ENCODE data around the gene HOXA6.

HOXA6 gene

DNA sequence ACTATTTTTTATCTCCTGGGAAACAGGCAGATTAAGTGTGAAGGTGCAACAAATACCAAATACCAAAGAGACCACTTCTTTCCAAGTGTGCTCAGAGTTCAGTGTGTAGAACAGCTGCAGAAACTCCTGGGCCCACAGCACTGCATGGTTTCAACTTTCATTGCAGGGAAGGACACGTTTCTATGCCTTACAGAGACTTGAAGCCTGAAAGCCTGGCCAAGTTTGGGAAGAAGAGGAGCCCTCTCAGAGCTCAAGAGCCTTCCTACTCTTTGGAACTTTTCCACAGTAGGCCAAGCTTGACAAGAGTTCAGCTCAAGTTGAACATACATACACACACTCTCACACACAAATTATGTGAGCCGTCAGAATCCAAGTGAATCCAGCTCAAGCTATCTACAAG, 19.5 kb downstream of the HOXA6 start:
- no peaks in the 10 kb centered on the region for H3K36me3 ChIP-seq (ENCODE audit: control insufficient read depth in 2 of 2, insufficient read depth in 2 of 2, low read length in 2 of 2)
- no peaks in the 10 kb centered on the region for H3K27me3 ChIP-seq (ENCODE audit: control insufficient read depth in 1 of 2, insufficient read depth in 2 of 2, low read length in 2 of 2)
- H3K27ac ChIP-seq (ENCODE audit: low read length), result peak overlapping the region; percentile 98
- H3K4me1 ChIP-seq (ENCODE audit: control insufficient read depth, insufficient read depth, low read length), result peaks cover 78% of the 10 kb centered on the region
- H3K9ac ChIP-seq (ENCODE audit: low read length in 2 of 2), result peak overlapping the region; percentile 29 to 89
- H3K4me3 ChIP-seq (ENCODE audit: low read length in 2 of 2), result peak overlapping the region; percentile 34 to 93
- no peaks in the 10 kb centered on the region for H3K9me3 ChIP-seq (ENCODE audit: control insufficient read depth in 2 of 2, low read length in 2 of 2)

DNA sequence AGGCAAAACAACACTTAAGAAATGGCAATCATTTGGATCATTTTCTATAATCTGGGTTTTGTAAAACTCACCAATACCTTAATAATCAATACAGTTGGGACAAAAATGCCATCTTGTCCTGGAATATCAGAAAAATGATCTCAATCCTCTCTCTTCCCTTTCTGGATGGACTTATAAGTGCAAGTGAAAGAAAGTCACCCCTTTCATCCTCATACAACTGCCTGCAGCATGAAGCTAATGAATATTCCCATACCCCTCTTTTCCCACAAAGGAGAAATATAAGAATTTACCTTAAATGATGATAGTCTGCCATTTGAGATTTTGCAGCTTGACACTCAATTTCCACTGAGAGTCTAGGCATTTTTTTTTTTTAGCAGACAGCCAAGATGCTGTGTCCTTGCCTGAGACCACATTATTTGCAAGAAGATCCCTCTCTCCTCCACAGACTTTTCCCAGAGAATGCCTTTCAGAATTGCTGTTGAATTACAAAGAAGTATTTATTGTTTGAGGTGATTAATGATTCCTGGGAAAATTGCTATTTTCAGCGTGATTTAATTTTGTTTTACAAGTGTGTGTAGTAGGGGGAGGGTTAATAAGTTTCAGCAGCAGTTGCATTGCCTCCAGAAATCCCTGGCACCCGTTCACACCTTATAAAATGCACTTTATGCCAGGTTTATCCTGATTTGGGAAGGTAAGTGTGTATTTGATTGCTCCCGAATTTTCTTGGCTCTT, 20.8 kb downstream of the HOXA6 start:
- peak overlapping the region; percentile 98 for H3K27ac ChIP-seq (ENCODE audit: low read length)
- peak overlapping the region; percentile 29 to 89 for H3K9ac ChIP-seq (ENCODE audit: low read length in 2 of 2)
- H3K9me3 ChIP-seq (ENCODE audit: control insufficient read depth in 2 of 2, low read length in 2 of 2), result no peaks in the 10 kb centered on the region
- H3K36me3 ChIP-seq (ENCODE audit: control insufficient read depth in 2 of 2, insufficient read depth in 2 of 2, low read length in 2 of 2), result no peaks in the 10 kb centered on the region
- H3K27me3 ChIP-seq (ENCODE audit: control insufficient read depth in 1 of 2, insufficient read depth in 2 of 2, low read length in 2 of 2), result no peaks in the 10 kb centered on the region
- peaks cover 73% of the 10 kb centered on the region for H3K4me1 ChIP-seq (ENCODE audit: control insufficient read depth, insufficient read depth, low read length)
- H3K4me3 ChIP-seq (ENCODE audit: low read length in 2 of 2), result peak overlapping the region; percentile 34 to 93

DNA sequence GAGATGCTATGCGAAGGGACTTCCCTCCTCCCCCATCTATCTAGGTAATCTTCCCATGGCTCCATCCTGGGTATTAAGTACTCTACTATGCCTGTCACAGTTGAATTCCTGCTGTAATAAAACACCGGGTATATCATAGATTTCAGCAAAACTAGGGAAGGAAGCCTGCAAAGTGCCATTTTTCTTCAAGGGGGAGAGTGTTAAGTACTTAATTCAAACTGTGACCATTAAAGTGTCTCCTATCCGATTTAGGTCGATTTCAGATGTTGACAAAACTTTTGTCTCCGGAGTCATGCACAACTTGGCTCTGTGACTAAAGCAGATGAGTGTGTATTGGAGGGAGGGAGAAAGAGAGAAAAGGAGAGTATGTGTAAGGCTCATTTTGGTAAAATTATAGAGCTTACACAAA, 21.6 kb downstream of the HOXA6 start:
- H3K9ac ChIP-seq (ENCODE audit: low read length in 2 of 2), result peak overlapping the region in 1 of 2 donors; percentile 23
- no peaks in the 10 kb centered on the region for H3K36me3 ChIP-seq (ENCODE audit: control insufficient read depth in 2 of 2, insufficient read depth in 2 of 2, low read length in 2 of 2)
- H3K27me3 ChIP-seq (ENCODE audit: control insufficient read depth in 1 of 2, insufficient read depth in 2 of 2, low read length in 2 of 2), result no peaks in the 10 kb centered on the region
- peak overlapping the region in 1 of 2 donors; percentile 93 for H3K4me3 ChIP-seq (ENCODE audit: low read length in 2 of 2)
- H3K4me1 ChIP-seq (ENCODE audit: control insufficient read depth, insufficient read depth, low read length), result peaks cover 69% of the 10 kb centered on the region
- H3K9me3 ChIP-seq (ENCODE audit: control insufficient read depth in 2 of 2, low read length in 2 of 2), result no peaks in the 10 kb centered on the region
- H3K27ac ChIP-seq (ENCODE audit: low read length), result peak overlapping the region; percentile 98

DNA sequence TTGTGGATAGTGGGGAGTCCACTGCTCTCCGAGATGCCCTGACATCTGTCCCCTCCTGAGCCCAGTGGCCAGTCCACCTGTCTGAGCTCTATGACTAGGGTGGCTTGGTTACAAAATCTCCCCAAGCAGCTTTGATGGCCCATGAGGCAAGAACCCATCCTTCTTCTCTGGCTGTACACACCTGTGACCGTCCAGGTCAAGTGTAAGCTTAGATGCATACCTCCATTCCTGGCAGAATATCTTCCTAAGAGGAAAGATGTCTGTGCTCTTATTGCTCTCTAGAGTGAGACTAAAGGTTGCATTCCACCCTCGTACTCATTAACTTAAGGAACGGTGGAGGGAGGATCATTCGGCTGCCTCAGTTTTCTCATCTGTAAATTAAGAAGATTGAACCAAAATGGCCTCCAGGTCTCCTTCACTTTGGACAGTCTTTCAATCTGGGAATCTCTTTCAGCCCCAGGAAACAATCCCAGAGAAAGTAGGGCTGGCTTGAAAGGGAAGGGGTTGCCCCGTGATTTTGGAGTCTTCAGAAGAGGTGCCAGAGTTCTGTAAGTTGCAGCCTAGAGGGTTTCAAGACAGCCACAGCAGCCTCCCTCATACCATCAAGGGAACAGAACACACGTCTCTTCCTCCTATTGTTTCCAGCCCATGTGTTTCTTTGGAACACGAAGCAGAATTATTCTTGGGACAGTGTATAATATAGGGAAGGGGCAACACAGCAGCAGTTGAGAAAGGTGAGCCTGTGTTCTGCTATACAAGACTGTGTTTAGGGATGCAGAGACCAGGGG, 22.5 kb downstream of the HOXA6 start:
- Histone ChIP-seq H3K27me3 (ENCODE audit: control insufficient read depth in 1 of 2, insufficient read depth in 2 of 2, low read length in 2 of 2) (no peaks in the 10 kb centered on the region), H3K36me3 (ENCODE audit: control insufficient read depth in 2 of 2, insufficient read depth in 2 of 2, low read length in 2 of 2) (no peaks in the 10 kb centered on the region), H3K9me3 (ENCODE audit: control insufficient read depth in 2 of 2, low read length in 2 of 2) (no peaks in the 10 kb centered on the region), H3K27ac (ENCODE audit: low read length) (peak overlapping the region; percentile 98), H3K4me3 (ENCODE audit: low read length in 2 of 2) (peak overlapping the region; percentile 64 to 93), H3K4me1 (ENCODE audit: control insufficient read depth, insufficient read depth, low read length) (peaks cover 76% of the 10 kb centered on the region), H3K9ac (ENCODE audit: low read length in 2 of 2) (peak overlapping the region; percentile 91 to 93)

DNA sequence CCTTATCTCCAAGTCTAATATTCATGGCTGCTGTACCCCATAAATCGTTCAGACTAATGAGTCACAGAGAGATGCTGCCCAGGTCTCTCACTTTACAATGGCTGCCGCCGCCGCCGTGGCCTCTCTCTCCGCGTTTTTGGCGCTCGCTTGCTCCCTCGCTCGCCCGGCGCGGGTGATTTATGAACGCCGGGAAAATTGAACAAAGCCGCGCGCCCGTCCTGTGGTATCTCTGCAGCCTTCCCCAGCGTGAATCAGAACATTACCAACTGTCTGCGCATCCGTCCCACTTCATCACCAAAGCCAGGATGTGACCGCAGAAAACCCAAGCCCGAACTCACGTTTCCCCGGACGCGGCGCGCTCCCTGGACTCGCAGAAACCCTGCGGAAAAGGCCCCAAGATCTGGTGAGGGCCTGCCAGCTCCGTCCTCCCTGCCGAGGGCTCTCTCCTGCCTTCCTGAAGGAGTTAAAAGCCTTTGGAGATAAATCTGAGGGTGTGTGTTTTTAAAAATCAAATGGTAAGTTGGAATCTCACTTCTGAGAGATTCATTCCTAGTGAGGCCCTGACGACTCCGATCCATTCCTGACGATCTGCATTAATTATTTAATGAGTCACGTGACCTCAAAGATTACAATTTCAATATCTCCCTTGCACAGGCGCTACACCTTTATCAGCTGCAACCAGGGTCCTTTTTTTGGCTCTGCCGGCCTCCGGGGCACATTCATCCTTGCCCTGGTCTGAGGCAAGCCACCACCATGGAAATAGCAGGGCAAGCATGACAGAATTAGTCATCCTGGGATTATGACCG, 23.3 kb downstream of the HOXA6 start:
- H3K9ac ChIP-seq (ENCODE audit: low read length in 2 of 2), result peak overlapping the region; percentile 91 to 93
- peak overlapping the region; percentile 64 to 93 for H3K4me3 ChIP-seq (ENCODE audit: low read length in 2 of 2)
- peaks cover 81% of the 10 kb centered on the region for H3K4me1 ChIP-seq (ENCODE audit: control insufficient read depth, insufficient read depth, low read length)
- no peaks in the 10 kb centered on the region for H3K36me3 ChIP-seq (ENCODE audit: control insufficient read depth in 2 of 2, insufficient read depth in 2 of 2, low read length in 2 of 2)
- H3K27me3 ChIP-seq (ENCODE audit: control insufficient read depth in 1 of 2, insufficient read depth in 2 of 2, low read length in 2 of 2), result no peaks in the 10 kb centered on the region
- H3K9me3 ChIP-seq (ENCODE audit: control insufficient read depth in 2 of 2, low read length in 2 of 2), result no peaks in the 10 kb centered on the region
- H3K27ac ChIP-seq (ENCODE audit: low read length), result peak overlapping the region; percentile 98

DNA sequence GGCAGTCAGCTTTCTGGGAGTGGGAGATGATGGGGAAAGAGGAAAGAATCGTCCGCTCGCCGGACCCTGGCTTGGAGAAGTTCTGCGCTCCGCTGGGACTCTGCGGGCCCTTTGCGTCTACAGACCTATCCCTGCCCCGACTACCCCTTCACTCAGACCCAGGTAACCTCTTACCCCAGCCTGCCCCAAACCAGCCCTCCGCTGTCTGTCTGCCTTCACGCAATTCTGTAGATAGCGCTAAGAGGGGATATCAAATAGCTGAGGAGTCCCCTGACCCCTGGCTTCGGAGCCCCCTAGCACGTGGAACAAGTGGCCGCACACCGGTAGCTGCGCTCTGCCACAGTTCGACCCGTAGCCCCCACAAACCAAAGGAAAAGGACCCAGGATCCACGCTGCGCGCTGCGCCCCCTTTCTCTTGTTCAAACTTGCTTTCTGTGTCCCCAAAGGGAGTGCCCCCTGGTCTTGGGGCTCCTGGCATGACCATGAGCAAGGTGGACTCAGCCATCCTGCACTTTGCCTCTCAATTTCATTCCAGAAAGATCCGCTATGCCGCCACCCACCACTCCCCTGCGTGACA, 24.0 kb downstream of the HOXA6 start:
- peak overlapping the region; percentile 91 to 93 for H3K9ac ChIP-seq (ENCODE audit: low read length in 2 of 2)
- H3K27ac ChIP-seq (ENCODE audit: low read length), result peak overlapping the region; percentile 98
- peaks cover 0 to under 1% of the 10 kb centered on the region in 2 donors for H3K36me3 ChIP-seq (ENCODE audit: control insufficient read depth in 2 of 2, insufficient read depth in 2 of 2, low read length in 2 of 2)
- peaks cover 80% of the 10 kb centered on the region for H3K4me1 ChIP-seq (ENCODE audit: control insufficient read depth, insufficient read depth, low read length)
- H3K4me3 ChIP-seq (ENCODE audit: low read length in 2 of 2), result peak overlapping the region; percentile 64 to 93
- no peaks in the 10 kb centered on the region for H3K9me3 ChIP-seq (ENCODE audit: control insufficient read depth in 2 of 2, low read length in 2 of 2)
- no peaks in the 10 kb centered on the region for H3K27me3 ChIP-seq (ENCODE audit: control insufficient read depth in 1 of 2, insufficient read depth in 2 of 2, low read length in 2 of 2)

DNA sequence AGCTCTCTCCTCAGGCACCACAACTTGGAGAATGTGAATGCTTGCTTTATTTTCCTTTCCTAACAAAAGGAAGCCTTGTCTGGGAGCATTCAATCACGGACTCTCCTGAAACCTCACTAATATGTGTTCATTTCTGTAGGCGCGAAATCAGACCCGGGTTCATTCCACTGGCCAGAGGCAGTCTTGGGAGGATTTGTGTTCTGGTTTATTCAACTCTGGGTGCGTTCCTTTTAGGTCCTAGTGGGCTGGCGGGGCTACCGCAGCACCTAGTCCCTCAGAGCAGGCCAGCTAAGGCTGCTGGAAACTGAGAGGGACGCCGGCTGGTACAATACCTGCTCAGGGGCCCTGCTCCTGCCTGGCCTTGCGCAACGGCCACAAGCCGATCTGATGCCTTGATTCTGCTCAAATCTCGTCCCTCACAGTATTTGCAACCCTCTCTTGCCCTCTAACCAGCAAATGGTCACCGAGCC, 24.5 kb downstream of the HOXA6 start:
- H3K27ac ChIP-seq (ENCODE audit: low read length), result peak overlapping the region; percentile 98
- peaks cover 0 to 2% of the 10 kb centered on the region in 2 donors for H3K36me3 ChIP-seq (ENCODE audit: control insufficient read depth in 2 of 2, insufficient read depth in 2 of 2, low read length in 2 of 2)
- no peaks in the 10 kb centered on the region for H3K27me3 ChIP-seq (ENCODE audit: control insufficient read depth in 1 of 2, insufficient read depth in 2 of 2, low read length in 2 of 2)
- no peaks in the 10 kb centered on the region for H3K9me3 ChIP-seq (ENCODE audit: control insufficient read depth in 2 of 2, low read length in 2 of 2)
- H3K4me1 ChIP-seq (ENCODE audit: control insufficient read depth, insufficient read depth, low read length), result peaks cover 76% of the 10 kb centered on the region
- peak overlapping the region; percentile 64 to 93 for H3K4me3 ChIP-seq (ENCODE audit: low read length in 2 of 2)
- peak overlapping the region; percentile 91 to 93 for H3K9ac ChIP-seq (ENCODE audit: low read length in 2 of 2)

DNA sequence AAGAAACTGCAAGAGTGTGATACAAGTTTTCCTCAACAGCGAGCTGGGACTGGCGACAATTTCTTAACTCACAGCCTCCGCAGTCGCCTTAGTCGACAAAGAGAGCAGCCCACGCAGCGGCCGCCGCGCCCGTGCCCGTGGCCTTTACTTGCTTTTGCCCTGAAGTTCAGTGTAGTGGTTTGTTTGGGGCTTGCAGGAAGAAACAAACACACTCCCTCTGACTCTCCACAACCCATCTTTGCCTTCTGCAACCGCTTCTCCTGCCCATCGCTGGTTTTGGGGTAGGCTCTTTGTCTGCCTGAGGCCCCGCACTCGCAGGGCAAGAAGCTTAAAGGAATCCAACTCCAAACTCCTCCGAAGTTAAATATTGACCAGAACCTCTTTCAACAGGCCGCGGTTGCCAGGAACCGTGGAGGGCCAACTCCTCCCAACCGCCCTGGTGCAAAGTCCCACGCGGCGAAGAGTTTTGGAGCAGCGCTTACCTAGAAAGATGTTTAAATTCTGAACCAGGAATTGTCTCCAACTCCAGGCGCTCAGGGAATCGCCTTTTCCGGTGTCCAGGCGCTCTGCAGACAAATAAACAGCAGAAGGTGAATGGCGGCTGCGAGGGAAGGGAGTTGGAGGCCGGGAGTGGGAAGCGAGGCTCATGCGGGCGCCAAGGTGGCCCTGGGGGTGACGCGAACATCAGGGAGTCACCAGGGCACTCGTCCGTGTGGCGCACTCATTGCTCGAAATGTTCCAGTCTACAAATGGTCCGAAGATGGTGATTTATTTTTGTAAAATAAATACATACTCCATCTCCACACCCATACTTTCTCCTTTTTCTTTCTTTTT, 25.3 kb downstream of the HOXA6 start:
- peaks cover 0 to 3% of the 10 kb centered on the region in 2 donors for H3K36me3 ChIP-seq (ENCODE audit: control insufficient read depth in 2 of 2, insufficient read depth in 2 of 2, low read length in 2 of 2)
- peaks cover 74% of the 10 kb centered on the region for H3K4me1 ChIP-seq (ENCODE audit: control insufficient read depth, insufficient read depth, low read length)
- peak overlapping the region; percentile 64 to 93 for H3K4me3 ChIP-seq (ENCODE audit: low read length in 2 of 2)
- no peaks in the 10 kb centered on the region for H3K9me3 ChIP-seq (ENCODE audit: control insufficient read depth in 2 of 2, low read length in 2 of 2)
- H3K27me3 ChIP-seq (ENCODE audit: control insufficient read depth in 1 of 2, insufficient read depth in 2 of 2, low read length in 2 of 2), result no peaks in the 10 kb centered on the region
- H3K27ac ChIP-seq (ENCODE audit: low read length), result peak overlapping the region; percentile 98
- peak overlapping the region; percentile 91 to 93 for H3K9ac ChIP-seq (ENCODE audit: low read length in 2 of 2)

DNA sequence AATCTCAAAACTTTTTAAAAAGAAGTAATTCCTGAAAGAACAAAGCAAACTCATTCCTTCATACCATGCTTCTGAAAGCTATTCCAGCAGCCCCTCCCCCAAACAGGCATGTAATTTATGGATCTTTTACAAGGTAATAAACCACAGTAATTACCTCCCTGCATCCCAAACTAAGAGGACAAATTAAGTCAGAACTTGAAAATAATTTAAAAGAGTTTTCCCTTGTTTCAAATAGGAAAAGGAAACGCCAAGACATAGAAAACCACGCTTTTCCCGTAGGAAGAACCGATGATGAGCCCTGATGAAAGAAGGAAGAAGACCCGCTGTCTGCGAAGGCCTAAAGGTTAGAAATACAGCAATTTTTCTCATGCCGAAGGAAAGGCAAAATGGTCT, 25.9 kb downstream of the HOXA6 start:
- Histone ChIP-seq H3K9ac (ENCODE audit: low read length in 2 of 2) (peak overlapping the region; percentile 91 to 93), H3K9me3 (ENCODE audit: control insufficient read depth in 2 of 2, low read length in 2 of 2) (no peaks in the 10 kb centered on the region), H3K36me3 (ENCODE audit: control insufficient read depth in 2 of 2, insufficient read depth in 2 of 2, low read length in 2 of 2) (peaks cover 0 to 3% of the 10 kb centered on the region in 2 donors), H3K27ac (ENCODE audit: low read length) (peak overlapping the region; percentile 98), H3K4me3 (ENCODE audit: low read length in 2 of 2) (peak overlapping the region; percentile 64 to 93), H3K4me1 (ENCODE audit: control insufficient read depth, insufficient read depth, low read length) (peaks cover 70% of the 10 kb centered on the region), H3K27me3 (ENCODE audit: control insufficient read depth in 1 of 2, insufficient read depth in 2 of 2, low read length in 2 of 2) (no peaks in the 10 kb centered on the region)
